Right kidney (tissue), 9 donors: ENCODE data around the gene ITM2C.

Source experiments
- DNase-seq: peaks from one replicate; pipeline ENCODE4 v3.0.0-alpha.2; 2016
- long read RNA-seq, 8 donors: transcript quantifications; one replicate each; lab custom pipeline, GENCODE V29; 2026

ITM2C gene, protein sequence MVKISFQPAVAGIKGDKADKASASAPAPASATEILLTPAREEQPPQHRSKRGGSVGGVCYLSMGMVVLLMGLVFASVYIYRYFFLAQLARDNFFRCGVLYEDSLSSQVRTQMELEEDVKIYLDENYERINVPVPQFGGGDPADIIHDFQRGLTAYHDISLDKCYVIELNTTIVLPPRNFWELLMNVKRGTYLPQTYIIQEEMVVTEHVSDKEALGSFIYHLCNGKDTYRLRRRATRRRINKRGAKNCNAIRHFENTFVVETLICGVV
- long read RNA-seq, donor 1, transcript ITM2C-202 (6 exons, 2,078 nt), result major isoform, 512 of 775 reads
- long read RNA-seq, donor 1, transcript ITM2C-210 (1 exons, 501 nt), result minor isoform, 123 of 775 reads
- long read RNA-seq, donor 1, transcript ITM2C-203 (5 exons, 1,889 nt), result minor isoform, 10 of 775 reads
- long read RNA-seq, donor 1, partial matches to known transcripts, result 52 of 775 reads
- long read RNA-seq, donor 1, other reads (novel, unspliced or antisense), result 78 of 775 reads
- long read RNA-seq, donor 2, transcript ITM2C-210 (1 exons, 501 nt), result minor isoform, 122 of 483 reads
- long read RNA-seq, donor 2, transcript ITM2C-202 (6 exons, 2,078 nt), result major isoform, 283 of 483 reads
- long read RNA-seq, donor 2, partial matches to known transcripts, result 58 of 483 reads
- long read RNA-seq, donor 2, other reads (novel, unspliced or antisense), result 17 of 483 reads
- long read RNA-seq, donor 3, transcript ITM2C-210 (1 exons, 501 nt), result minor isoform, 70 of 252 reads
- long read RNA-seq, donor 3, transcript ITM2C-202 (6 exons, 2,078 nt), result major isoform, 143 of 252 reads
- long read RNA-seq, donor 3, partial matches to known transcripts, result 19 of 252 reads
- long read RNA-seq, donor 3, other reads (novel, unspliced or antisense), result 16 of 252 reads
- long read RNA-seq, donor 4, transcript ITM2C-203 (5 exons, 1,889 nt), result minor isoform, 5 of 457 reads
- long read RNA-seq, donor 4, transcript ITM2C-202 (6 exons, 2,078 nt), result major isoform, 252 of 457 reads
- long read RNA-seq, donor 4, transcript ITM2C-210 (1 exons, 501 nt), result minor isoform, 124 of 457 reads
- long read RNA-seq, donor 4, partial matches to known transcripts, result 40 of 457 reads
- long read RNA-seq, donor 4, other reads (novel, unspliced or antisense), result 36 of 457 reads
- long read RNA-seq, donor 5, transcript ITM2C-202 (6 exons, 2,078 nt), result major isoform, 417 of 638 reads
- long read RNA-seq, donor 5, transcript ITM2C-203 (5 exons, 1,889 nt), result minor isoform, 8 of 638 reads
- long read RNA-seq, donor 5, transcript ITM2C-201 (5 exons, 1,888 nt), result minor isoform, 6 of 638 reads
- long read RNA-seq, donor 5, transcript ITM2C-210 (1 exons, 501 nt), result minor isoform, 138 of 638 reads
- long read RNA-seq, donor 5, partial matches to known transcripts, result 29 of 638 reads
- long read RNA-seq, donor 5, other reads (novel, unspliced or antisense), result 40 of 638 reads
- long read RNA-seq, donor 6, transcript ITM2C-203 (5 exons, 1,889 nt), result minor isoform, 6 of 589 reads
- long read RNA-seq, donor 6, transcript ITM2C-210 (1 exons, 501 nt), result minor isoform, 135 of 589 reads
- long read RNA-seq, donor 6, transcript ITM2C-202 (6 exons, 2,078 nt), result major isoform, 332 of 589 reads
- long read RNA-seq, donor 6, partial matches to known transcripts, result 73 of 589 reads
- long read RNA-seq, donor 6, other reads (novel, unspliced or antisense), result 41 of 589 reads
- long read RNA-seq, donor 7, transcript ITM2C-202 (6 exons, 2,078 nt), result major isoform, 556 of 1,035 reads
- long read RNA-seq, donor 7, transcript ITM2C-203 (5 exons, 1,889 nt), result minor isoform, 16 of 1,035 reads
- long read RNA-seq, donor 7, transcript ITM2C-210 (1 exons, 501 nt), result minor isoform, 240 of 1,035 reads
- long read RNA-seq, donor 7, partial matches to known transcripts, result 125 of 1,035 reads
- long read RNA-seq, donor 7, other reads (novel, unspliced or antisense), result 96 of 1,035 reads
- long read RNA-seq, donor 8, transcript ITM2C-202 (6 exons, 2,078 nt), result major isoform, 354 of 544 reads
- long read RNA-seq, donor 8, transcript ITM2C-210 (1 exons, 501 nt), result minor isoform, 109 of 544 reads
- long read RNA-seq, donor 8, partial matches to known transcripts, result 33 of 544 reads
- long read RNA-seq, donor 8, other reads (novel, unspliced or antisense), result 45 of 544 reads

DNA sequence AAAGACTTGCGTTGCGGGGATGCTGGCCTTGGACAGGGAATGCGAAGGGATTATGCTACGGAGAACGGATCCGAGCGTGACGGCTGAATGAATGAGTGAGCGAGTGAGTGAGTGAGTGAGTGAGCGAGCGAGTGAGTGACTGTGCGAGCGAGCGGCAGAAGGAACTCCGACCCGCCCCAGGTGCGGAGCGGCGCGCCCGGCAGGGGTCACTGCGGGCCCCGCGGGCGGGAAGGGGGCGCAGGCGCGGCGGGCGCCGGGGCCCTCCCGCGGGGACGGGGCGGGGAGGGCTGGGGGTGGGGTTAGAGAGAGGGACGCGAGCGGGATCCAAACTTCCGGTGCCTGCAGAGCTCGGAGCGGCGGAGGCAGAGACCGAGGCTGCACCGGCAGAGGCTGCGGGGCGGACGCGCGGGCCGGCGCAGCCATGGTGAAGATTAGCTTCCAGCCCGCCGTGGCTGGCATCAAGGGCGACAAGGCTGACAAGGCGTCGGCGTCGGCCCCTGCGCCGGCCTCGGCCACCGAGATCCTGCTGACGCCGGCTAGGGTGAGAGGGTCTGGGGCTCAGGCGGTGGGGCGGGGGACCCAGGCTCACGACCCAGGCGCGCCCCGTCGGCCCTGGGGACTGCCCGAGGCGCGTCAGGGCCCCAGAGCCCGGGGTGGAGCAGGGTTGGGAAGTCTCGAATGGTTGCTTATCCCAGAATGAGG, at the start of gene ITM2C:
Gene ITM2C, plus strand, starts transcription at position 338 of the 702 bp plus-strand sequence. Its CDS starts 84 bp downstream, at position 422.
- DNase-seq, result peak; percentile 83

DNA sequence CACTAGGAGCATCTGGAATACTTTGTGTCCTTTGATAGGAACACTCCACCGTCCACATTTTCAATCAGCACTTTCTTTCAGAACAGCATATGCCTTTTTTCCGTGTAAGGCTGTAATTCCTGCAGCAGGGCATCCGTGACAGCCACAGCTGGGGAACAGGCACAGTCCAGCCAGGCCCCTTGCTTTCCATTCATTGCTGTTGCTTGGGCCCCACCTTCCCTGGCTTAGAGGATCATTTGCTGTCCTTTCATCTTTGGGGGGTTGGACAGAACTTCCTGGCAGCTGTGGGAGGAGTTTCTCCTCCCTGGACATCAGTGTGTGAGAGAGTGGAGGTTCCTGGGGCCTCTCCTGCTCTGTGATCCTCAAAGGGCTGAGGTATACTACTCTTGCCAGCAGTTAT, 49.7 kb upstream of the ITM2C start:
- no peak for DNase-seq

DNA sequence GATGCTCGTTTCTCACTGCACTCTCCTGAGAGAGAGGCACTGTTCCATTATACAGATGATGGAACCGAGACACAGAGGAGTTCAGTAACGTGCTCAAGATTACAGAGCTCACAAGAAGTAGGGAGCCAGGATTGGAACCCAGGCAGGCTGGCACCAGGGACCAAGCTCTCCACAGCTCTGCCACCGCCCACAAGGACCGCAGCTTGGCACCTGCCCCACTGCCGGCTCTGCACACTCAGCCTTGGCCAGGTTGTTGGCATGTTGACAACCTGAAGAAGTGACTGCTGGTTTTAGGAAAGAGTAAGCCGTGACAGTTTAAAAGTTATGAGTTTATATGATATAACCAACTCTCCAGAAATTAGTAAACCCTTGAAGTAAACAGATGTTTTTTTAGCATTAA, 48.0 kb upstream of the ITM2C start:
- no peak for DNase-seq

DNA sequence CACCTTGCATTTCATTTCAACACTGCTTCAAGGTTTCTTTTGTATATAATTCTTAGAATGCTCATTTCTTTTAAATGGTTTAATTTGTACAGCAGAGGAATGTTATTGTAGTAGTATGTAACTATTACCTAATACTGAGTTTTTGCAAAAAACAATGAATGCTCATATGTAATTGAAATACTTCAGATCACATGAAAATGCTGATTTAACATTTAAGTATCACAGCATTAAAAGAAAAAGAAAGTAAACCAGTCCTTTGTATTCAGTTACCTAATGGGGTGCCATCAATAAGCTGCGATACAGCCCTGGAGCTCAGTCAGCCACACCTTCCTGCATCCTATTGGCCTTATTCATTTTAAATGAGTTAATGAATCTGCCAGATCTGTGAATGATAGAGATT, 45.3 kb upstream of the ITM2C start:
- DNase-seq, result no peak

DNA sequence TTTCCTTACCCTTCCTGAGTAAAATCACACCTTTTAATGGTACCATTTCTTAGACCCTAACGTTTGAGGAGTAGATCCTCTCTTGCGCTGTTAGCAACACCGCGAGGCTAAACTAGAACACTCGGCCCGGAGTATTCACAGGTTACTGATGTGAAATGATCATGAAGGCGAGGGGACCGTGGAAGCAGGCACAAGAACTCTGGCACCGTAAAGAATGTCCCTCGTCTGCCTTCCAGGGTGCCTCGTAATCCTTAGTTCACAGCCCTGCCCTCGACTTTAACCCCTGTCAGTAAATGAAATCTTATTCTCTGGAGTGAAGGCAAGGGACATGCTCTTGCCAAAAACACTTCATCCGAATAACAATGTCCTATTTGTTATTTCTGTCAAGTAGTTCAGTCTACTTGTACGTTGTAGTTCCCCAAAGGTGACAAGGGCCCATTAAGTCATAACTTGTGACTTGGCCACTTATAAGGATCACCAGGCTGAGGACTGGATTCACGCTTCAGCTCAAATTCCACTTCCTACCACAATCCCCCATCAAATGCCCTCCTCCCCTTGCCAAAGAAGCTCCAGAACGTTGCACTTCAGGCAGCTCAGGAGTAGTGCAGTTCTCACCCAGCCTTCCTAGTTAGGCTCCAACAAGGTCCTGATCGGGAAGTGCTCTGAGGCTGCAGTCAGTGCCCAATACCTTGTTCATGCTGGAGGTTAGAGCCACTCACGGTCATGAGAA, 43.3 kb upstream of the ITM2C start:
- DNase-seq, result no peak

DNA sequence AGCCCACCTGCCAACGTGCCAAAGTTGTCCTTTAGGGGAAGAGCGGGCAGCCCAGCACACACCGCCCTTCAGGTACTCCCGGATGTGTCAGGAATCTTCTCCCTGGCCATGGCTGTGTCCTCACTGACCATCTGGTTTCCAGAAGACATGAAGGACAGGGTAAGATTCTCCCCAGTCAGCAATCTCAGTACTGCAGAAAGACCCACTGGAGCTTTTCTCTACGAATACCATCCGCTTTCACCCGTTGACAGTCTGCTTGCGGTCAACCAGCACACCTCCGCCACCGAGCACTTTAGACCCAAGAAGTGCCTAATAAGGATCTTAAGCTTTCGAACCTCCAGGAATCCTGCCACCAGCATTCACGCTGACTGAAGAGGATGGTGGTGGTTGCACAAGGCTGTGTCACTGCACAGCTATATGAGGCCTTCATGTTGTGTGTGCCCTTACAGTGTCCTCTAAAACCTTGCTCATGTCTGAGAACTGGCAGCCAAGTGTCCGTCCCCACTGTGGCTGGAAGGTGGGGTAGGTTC, 42.7 kb upstream of the ITM2C start:
- no peak for DNase-seq

DNA sequence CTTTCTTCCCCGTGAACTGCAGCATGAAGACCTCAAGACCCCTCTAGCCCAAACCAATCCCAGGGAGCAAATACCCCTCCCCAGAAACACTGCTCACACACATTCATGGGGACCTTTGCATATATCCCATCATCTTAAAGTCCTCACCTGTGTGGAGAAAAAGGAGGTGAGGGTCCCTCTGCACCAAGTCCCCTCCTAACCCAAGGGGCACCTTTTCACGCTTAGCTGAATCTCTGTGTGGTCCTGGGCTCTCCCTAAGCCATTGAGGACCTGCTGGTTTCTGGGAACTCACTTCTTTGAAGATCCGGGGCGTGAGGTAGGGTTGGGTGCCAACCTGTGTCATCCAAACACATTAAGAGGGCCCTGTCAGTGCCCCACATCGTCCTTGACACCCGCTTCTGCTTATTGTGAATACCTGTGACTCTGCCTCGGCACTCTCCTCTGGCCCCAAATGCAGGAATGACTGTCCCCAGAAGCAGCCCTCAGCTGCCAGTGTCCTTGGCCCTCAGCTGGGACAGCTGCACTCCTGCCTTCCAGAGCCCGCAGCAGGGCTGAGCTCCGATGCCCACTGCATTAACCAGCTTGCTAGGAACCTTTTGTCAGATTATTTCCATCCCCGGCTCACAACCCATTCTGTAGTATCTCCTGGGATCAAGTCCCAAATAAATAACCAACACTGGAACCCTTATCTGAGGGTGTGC, 41.3 kb upstream of the ITM2C start:
- DNase-seq, result no peak

DNA sequence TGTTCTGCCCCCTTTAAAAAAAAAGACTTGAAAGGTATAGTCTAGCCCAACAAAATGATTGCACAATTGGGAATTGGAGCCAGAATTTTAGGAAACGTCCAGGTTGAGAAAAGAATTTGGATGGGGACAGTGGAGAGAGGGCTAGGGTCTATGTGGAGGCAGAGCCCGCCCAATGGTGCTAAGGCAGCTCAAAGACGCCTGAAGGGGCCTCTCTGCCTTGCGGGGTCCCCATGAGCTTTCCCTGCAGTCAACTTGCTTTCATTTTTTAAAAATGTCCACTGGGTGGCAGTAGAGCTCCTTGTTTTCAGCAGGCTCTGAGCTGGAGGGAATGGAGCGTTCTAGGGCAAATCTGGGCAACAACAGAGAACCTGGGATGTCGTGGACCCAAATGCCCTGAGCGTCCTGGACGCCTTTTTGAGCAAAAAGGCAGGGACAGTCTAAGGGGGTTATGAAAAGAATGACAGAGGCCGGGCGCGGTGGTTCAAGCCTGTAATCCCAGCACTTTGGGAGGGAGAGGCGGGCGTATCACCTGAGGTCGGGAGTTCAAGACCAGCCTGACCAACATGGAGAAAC, 40.2 kb upstream of the ITM2C start:
- peak; percentile 71 for DNase-seq

DNA sequence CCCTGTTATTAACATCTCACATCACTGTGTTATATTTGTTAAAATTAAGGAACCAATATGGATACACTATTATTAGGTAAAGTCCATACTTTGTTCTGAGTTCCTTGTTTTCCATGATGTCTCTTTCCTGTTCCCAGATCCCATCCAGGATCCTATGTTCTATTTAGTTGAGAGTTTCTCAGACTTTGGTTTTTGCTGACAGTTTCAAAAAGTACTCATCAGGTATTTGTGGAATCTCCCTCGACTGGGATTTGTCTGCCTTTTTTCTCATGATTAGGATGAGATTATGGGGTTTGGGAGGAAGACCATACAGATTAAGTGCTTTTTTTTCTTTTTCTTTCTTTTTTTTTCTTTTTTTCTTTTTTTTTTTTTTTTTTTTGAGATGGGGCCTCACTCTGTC, 39.4 kb upstream of the ITM2C start:
- no peak for DNase-seq

DNA sequence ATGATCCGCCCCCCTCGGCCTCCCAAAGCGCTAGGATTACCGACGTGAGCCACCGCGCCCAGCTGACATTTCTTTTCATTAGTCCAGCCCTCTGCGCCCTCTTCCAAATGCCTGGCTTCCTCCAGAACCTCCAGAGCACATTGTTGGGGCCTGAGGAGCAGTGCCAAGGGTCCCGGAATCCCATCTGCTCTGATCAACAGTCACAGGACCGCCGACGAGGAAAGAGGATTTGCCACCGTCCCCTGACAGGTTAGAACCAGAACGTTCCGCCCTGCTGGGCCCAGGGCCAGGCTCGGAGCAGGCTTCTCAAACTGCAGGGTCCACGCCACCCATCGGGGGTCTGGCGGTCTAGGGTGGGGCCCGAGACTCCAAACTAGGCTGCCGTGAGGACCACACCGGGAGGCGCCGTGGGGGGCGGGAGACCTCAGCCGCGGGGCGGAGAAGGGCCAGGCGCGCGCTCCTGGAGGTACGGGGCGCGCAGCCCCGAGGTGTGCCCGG, 36.9 kb upstream of the ITM2C start:
- DNase-seq, result no peak

DNA sequence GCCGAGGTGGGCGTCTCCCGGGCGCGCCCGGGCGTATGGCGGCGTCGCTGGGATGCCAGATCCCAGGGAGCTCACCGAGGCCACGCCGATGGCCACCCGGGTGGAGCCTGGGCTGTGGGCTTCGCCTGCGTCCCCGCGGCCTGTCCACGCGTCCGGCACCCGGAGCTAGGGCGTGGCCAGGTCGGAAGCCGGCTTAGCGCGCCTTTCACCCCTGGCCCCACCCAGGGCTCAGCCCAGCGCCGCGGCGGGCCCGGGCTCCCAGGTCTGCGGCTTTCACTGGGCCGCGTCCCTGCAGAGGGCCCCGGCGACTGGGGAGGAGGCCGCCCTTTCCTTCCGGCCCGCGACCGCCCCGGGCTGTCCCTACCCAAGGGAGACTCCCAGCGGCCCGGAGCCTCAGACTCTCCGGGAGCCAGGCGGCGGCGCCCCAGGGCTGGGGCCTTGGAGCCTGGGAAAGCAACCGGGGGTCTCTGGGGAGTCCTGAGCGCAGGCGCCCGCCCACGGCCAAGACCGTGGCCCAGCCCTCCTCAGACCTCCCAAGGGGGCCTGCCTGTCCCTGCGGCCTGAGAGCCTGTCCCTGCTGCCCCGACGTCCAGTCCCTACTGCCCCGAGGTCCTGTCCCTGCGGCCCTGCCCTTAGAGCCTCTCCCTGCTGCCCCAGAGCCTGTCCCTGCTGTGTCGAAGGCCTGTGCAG, 36.3 kb upstream of the ITM2C start:
- peak; percentile 74 for DNase-seq

DNA sequence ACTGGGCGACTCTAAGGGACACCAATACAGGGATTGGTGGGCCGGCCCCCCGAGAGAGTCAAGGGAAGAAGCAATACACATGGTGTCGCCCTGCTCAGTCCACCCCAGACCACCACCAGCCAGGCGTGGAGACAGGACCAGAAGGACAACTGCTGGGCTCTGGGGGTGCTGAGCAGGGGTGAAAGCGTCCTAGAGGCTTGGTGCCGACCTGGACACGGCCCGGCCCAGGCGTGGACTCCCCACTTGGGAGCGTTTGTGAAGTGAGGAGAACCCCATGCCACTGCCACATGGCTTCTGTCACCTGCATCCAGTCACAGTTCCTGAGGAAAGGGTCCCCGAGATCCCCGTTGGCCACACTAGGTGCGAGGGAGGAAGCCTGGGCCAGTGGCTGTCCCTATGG, 35.4 kb upstream of the ITM2C start:
- no peak for DNase-seq

DNA sequence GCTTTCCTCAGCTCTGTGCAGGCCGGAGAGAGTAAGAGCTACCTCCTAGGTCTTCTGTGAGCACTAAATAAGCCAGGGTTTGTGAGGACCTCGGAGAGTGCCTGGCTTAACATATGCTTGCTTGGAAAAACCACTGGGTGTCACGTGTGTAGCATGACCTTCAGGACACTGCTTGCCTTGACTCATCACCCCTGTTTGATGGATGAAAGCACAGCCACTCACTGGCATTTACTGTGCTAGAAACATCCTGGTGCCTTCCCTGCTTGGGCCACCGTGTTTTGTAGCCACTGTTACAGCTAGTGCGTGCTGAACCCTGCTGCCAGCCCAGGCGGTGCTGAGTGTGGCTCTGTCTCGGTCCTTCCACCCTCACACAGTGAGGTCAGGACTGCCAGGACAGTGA, 34.8 kb upstream of the ITM2C start:
- DNase-seq, result no peak

DNA sequence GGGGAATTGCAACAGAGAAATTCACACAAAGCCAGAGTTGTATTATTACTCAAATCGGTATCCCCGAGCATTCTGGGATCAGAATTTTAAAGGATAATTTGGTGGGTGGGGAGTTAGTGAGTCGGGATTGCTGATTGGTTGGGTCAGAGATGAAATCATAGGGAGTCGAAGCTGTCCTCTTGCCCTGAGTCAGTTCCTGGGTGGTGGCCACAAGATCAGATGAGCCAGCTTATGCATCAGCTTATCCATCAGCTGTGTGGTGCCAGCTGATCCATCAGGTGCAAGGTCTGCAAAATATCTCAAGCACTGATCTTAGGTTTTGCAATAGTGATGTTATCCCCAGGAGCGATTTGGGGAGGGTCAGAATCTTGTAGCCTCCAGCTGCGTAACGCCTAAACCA, 34.3 kb upstream of the ITM2C start:
- no peak for DNase-seq

DNA sequence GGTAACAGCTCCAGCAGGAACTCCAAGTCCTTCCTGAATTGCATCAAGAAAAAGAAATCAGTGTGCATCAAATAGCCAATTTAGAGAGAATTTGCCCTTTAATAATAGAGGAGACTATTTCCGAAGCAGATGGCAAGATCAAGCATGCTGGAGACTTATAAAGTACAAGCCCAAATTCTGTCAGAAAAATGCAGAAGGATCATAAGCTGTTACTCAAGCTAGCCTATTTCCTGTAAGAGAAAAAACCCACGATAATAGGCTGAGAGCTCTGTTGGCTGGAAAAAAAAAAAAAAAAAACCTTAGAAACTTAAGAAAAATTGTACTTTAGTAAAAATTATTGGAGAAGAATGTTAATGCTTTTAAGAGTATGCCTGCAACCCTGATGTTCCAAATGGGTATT, 24.4 kb upstream of the ITM2C start:
- DNase-seq, result no peak

DNA sequence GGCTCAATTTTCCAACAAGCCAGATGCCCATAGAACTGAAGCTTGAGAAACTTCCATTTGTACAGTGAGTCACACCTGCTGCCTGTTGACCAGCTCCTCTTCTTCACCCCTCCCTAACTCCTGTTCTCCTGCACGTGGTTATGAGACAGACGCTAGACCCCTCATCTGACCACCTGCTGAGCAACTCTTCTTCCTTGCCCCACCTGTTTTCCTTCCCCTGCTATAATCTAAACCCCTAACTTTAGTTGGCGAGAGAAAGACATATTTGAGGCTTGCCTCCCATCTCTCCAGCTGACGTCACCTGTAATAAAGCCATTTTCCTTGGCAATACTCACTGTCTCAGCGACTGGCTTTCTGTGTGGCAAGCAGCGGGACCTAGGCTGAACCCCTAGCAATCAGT, 22.3 kb upstream of the ITM2C start:
- no peak for DNase-seq

DNA sequence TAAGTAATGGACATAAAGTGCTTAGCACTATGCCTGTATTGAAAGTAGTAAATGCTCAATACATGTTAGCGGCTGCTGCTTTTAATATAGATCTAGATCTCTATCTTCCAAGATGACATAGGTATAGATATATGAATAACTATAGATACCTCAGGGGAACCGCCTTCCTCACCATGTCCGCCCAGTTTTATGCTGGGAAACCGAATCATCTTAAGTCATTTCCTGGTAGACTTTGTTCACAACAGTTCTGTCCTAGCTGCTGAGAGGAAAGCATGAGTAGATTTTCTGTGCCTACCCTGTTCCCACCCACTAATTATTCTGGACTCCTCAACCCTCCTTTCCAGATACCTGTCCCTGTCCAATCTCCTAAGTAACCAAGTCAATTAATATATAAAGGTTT, 21.6 kb upstream of the ITM2C start:
- DNase-seq, result no peak
